IMR-90 (cell line): Measurements from ENCODE around the gene IGF2BP3. TPM values are rescaled to one million over a fixed set of nuclear protein-coding genes. Genes with fewer than 3 reads are reported as not detected.

ENCODE experiments used
- ATAC-seq: fragments of 200-7000 bp; cut with Tn5 transposase; 2 replicates; pipeline ENCODE4 v1.9.1; 2020; ENCODE audit warnings: low read depth, mild to moderate bottlenecking, moderate library complexity
- BruUV-seq: library from RNA; stranded (reverse); fragments of 400-500 nt; replicated peaks from 2 replicates; lab custom pipeline; 2021; lab: Mats Ljungman, UMichigan
- CTCF ChIA-PET: fragments of 300-600 bp; formaldehyde crosslinking; extraction: SDS; loops from one replicate; lab custom pipeline; 2021; ENCODE audit warnings: antibody characterized with exemption; lab: Yijun Ruan, JAX
- POLR2A ChIA-PET: fragments of 300-600 bp; sonication (Branson Sonifier 250); formaldehyde crosslinking; loops from one replicate; lab custom pipeline; 2022; ENCODE audit warnings: antibody characterized with exemption; ENCODE audit not compliant: unreplicated experiment; lab: Charles Lee
- DNase-seq: peaks from one replicate; pipeline ENCODE4 v3.0.0; 2013
- H2AFZ ChIP-seq: replicated peaks from 2 replicates; pipeline ENCODE3; 2013; ENCODE audit warnings: low read length, mild to moderate bottlenecking; ENCODE audit not compliant: poor library complexity
- H2AK5ac ChIP-seq: 2 replicates; pipeline ENCODE4 v1.6.1; 2013; ENCODE audit warnings: low read depth, low read length, inconsistent platforms
- H2AK9ac ChIP-seq: replicated peaks from 2 replicates; pipeline ENCODE3; 2013; ENCODE audit warnings: mild to moderate bottlenecking, low read depth, low read length, moderate library complexity; ENCODE audit not compliant: poor library complexity
- H2BK120ac ChIP-seq: 2 replicates; pipeline ENCODE4 v1.6.1; 2013; ENCODE audit warnings: low read depth, low read length, inconsistent platforms
- H2BK15ac ChIP-seq: 3 replicates; pipeline ENCODE4 v1.6.1; 2013; ENCODE audit warnings: low read depth, low read length, inconsistent platforms
- H2BK20ac ChIP-seq: 2 replicates; pipeline ENCODE4 v1.6.1; 2013; ENCODE audit warnings: low read depth, mild to moderate bottlenecking, inconsistent platforms, low read length, moderate library complexity
- H2BK5ac ChIP-seq: 2 replicates; pipeline ENCODE4 v1.6.1; 2013; ENCODE audit warnings: mild to moderate bottlenecking, low read depth, low read length, inconsistent platforms; ENCODE audit not compliant: poor library complexity, severe bottlenecking
- H3K14ac ChIP-seq: replicated peaks from 2 replicates; pipeline ENCODE4 v1.6.1; 2013; ENCODE audit warnings: low read depth, low read length, inconsistent platforms
- H3K18ac ChIP-seq: 2 replicates; pipeline ENCODE4 v1.6.1; 2013; ENCODE audit warnings: low read depth, low read length, control low read depth
- H3K23ac ChIP-seq: 2 replicates; pipeline ENCODE4 v1.6.1; 2013; ENCODE audit warnings: low read depth, low read length, inconsistent platforms
- H3K27ac ChIP-seq: 2 replicates; pipeline ENCODE4 v1.5.1; 2013; ENCODE audit warnings: mild to moderate bottlenecking, control low read depth, low read length; ENCODE audit not compliant: insufficient read depth
- H3K27me3 ChIP-seq: 2 replicates; pipeline ENCODE4 v1.6.1; 2013; ENCODE audit warnings: low read length; ENCODE audit not compliant: control insufficient read depth, insufficient read depth
- H3K36me3 ChIP-seq: 2 replicates; pipeline ENCODE4 v1.6.1; 2013; ENCODE audit warnings: low read length, mixed read lengths; ENCODE audit not compliant: control insufficient read depth, insufficient read depth
- H3K4ac ChIP-seq: 2 replicates; pipeline ENCODE4 v1.6.1; 2013; ENCODE audit warnings: low read depth, low read length, inconsistent platforms
- H3K4me1 ChIP-seq: 2 replicates; pipeline ENCODE4 v1.6.1; 2013; ENCODE audit warnings: low read length, mixed read lengths; ENCODE audit not compliant: control insufficient read depth, insufficient read depth
- H3K4me2 ChIP-seq: 2 replicates; pipeline ENCODE4 v1.6.1; 2013; ENCODE audit warnings: low read depth, mild to moderate bottlenecking, control low read depth, low read length, moderate library complexity
- H3K4me3 ChIP-seq: 2 replicates; pipeline ENCODE4 v1.5.1; 2013; ENCODE audit warnings: low read depth, mild to moderate bottlenecking, control low read depth, low read length, moderate library complexity; ENCODE audit not compliant: insufficient read depth
- H3K56ac ChIP-seq: 2 replicates; pipeline ENCODE4 v1.6.1; 2013; ENCODE audit warnings: low read length, inconsistent platforms; ENCODE audit not compliant: insufficient read depth; ENCODE audit errors: extremely low read depth
- H3K79me1 ChIP-seq, 2 experiments: 2 replicates each; pipeline ENCODE4 v1.6.1; 2013; ENCODE audit warnings: low read length in 2 of 2, inconsistent platforms in 1 of 2, low read depth in 1 of 2
- H3K9ac ChIP-seq: 2 replicates; pipeline ENCODE4 v1.6.1; 2013; ENCODE audit warnings: low read depth, low read length, control low read depth
- H3K9me1 ChIP-seq: 2 replicates; pipeline ENCODE4 v1.6.1; 2013; ENCODE audit warnings: low read length, inconsistent platforms; ENCODE audit not compliant: insufficient read depth
- H3K9me3 ChIP-seq: 2 replicates; pipeline ENCODE4 v1.6.1; 2013; ENCODE audit warnings: low read length; ENCODE audit not compliant: control insufficient read depth, insufficient read depth
- H4K20me1 ChIP-seq: 2 replicates; pipeline ENCODE4 v1.6.1; 2013; ENCODE audit warnings: low read length, inconsistent platforms; ENCODE audit not compliant: insufficient read depth
- H4K5ac ChIP-seq: 2 replicates; pipeline ENCODE4 v1.6.1; 2013; ENCODE audit warnings: mild to moderate bottlenecking, low read depth, low read length, control low read depth
- H4K8ac ChIP-seq, 2 experiments: 2 replicates each; pipeline ENCODE4 v1.6.1; 2013; ENCODE audit warnings: low read depth in 2 of 2, low read length in 2 of 2, control low read depth in 1 of 2, inconsistent platforms in 1 of 2
- H4K91ac ChIP-seq: 2 replicates; pipeline ENCODE4 v1.6.1; 2013; ENCODE audit warnings: low read depth, low read length, inconsistent platforms; ENCODE audit not compliant: insufficient read depth
- BHLHE40 ChIP-seq: fragments of 150-350 bp; IDR thresholded peaks from 2 replicates; pipeline ENCODE4 v1.6.1; 2016; ENCODE audit warnings: mild to moderate bottlenecking, low read depth, low read length
- CEBPB ChIP-seq: IDR thresholded peaks from 2 replicates; pipeline ENCODE4 v1.6.1; 2012; ENCODE audit warnings: low read depth, low read length, improper control_type of control experiment
- CHD1 ChIP-seq: IDR thresholded peaks from 2 replicates; pipeline ENCODE4 v1.6.1; 2012; ENCODE audit warnings: low read depth, low read length, improper control_type of control experiment
- ELK1 ChIP-seq: fragments of 150-350 bp; IDR thresholded peaks from 2 replicates; pipeline ENCODE4 v1.6.1; 2016; ENCODE audit warnings: low read depth, mild to moderate bottlenecking, low read length, moderate library complexity, borderline replicate concordance
- FOS ChIP-seq: fragments of 150-350 bp; IDR thresholded peaks from 2 replicates; pipeline ENCODE4 v1.6.1; 2016; ENCODE audit warnings: low read depth, low read length
- MAFK ChIP-seq: IDR thresholded peaks from 2 replicates; pipeline ENCODE4 v1.6.1; 2012; ENCODE audit warnings: low read depth, low read length, improper control_type of control experiment
- MAZ ChIP-seq: IDR thresholded peaks from 2 replicates; pipeline ENCODE4 v1.6.1; 2012; ENCODE audit warnings: low read depth, mild to moderate bottlenecking, low read length, improper control_type of control experiment, moderate library complexity, borderline replicate concordance
- MXI1 ChIP-seq: IDR thresholded peaks from 2 replicates; pipeline ENCODE4 v1.6.1; 2012; ENCODE audit warnings: low read depth, mild to moderate bottlenecking, low read length, moderate library complexity, borderline replicate concordance
- NFE2L2 ChIP-seq: fragments of 150-350 bp; IDR thresholded peaks from 2 replicates; pipeline ENCODE4 v1.6.1; 2016; ENCODE audit warnings: low read depth, mild to moderate bottlenecking, low read length
- RAD21 ChIP-seq: IDR thresholded peaks from 2 replicates; pipeline ENCODE4 v1.6.1; 2012; ENCODE audit warnings: low read length, improper control_type of control experiment
- RCOR1 ChIP-seq: IDR thresholded peaks from 2 replicates; pipeline ENCODE4 v1.6.1; 2012; ENCODE audit warnings: mild to moderate bottlenecking, low read length, improper control_type of control experiment; ENCODE audit not compliant: insufficient replicate concordance
- RFX5 ChIP-seq: IDR thresholded peaks from 2 replicates; pipeline ENCODE4 v1.8.0; 2012; ENCODE audit warnings: low read depth, mild to moderate bottlenecking, low read length, moderate library complexity
- SMC3 ChIP-seq: fragments of 150-350 bp; IDR thresholded peaks from 2 replicates; pipeline ENCODE4 v1.6.1; 2016; ENCODE audit warnings: low read depth, mild to moderate bottlenecking, antibody characterized with exemption, low read length, moderate library complexity
- WGBS, 2 experiments: methylation state at CpG; one replicate each; pipeline versions ENCODE4 v1.1.5 to v1.1.7; 2013; ENCODE audit warnings: missing lambda C conversion rate in 2 of 2; ENCODE audit not compliant: insufficient read length in 1 of 2; ENCODE audit errors: extremely low coverage in 2 of 2; 5-methylcytosine and 5-hydroxymethylcytosine counted together
- dilution Hi-C: fragments of 300-500 bp; cut with HindIII; formaldehyde crosslinking; loops from one replicate; pipeline ENCODE4 v1.14.3; 2018; ENCODE audit warnings: low sequenced_read_pairs; ENCODE audit not compliant: unreplicated experiment
- in situ Hi-C: fragments of 300-500 bp; cut with MboI; formaldehyde crosslinking; loops from 3 replicates; pipeline ENCODE4 v1.14.3; 2019; ENCODE audit warnings: low sequenced_read_pairs, inconsistent platforms, mixed read lengths
- intact Hi-C: fragments of 100-400 bp; cut with micrococcal nuclease; formaldehyde crosslinking; loops from 2 replicates; pipeline ENCODE4 v1.10.0; 2022
- polyA plus RNA-seq, 3 experiments: library from polyadenylated mRNA; depleted of rRNA; stranded (reverse); fragments of >200 nt; gene quantifications; 2 replicates each; pipeline ENCODE4 v1.2.3, GENCODE V29; 2012; ENCODE audit warnings: low replicate concordance in 1 of 3
- total RNA-seq: library from RNA; depleted of rRNA; stranded (reverse); fragments of >200 nt; gene quantifications from 2 replicates; pipeline ENCODE4 v1.2.3, GENCODE V29; 2012
- TF ChIP-seq, protein P1 (sequence below): conservative IDR thresholded peaks from 2 replicates; pipeline ENCODE4 v1.5.1; 2012; ENCODE audit warnings: mild to moderate bottlenecking, low read depth, low read length, improper control_type of control experiment

Gene IGF2BP3
- total and polyA plus RNA-seq, 2 of the 4 experiments (the other 2 are of a cell fraction): 50.9 to 59.3 TPM

DNA sequence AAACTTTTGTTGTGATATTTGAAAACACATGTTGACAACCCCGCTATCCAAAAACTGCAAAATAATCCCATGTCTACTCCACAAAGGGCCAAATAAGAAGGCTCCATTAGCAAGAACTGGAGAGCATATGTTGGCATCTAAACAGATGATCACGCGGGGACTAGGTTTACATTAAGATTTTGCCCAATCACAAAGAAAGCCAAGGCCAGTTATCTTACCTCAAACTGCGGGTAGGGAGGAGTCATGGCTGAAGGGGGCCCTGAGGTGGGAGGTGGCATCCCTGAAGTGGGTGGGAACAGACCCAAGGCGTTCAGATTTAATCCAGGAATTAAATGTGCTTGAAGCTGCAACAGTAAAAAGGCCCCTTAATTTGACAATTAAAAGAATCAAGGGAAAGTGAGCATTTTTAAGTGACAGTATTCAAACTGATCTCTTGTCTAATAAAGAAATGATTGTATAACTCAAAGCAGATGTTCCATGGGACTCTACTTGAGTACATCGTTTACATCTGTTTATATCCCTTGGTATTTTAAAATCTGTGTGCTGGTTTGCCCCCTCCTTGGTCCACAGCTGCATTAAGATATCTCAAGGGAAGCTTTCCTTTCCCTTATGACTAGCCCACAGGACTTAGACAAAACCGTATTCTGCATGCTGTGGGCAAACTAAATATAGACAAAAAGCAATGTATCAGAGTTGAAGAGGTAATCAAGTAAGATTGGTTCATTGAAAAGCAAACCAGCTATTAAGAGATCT, 128.3 kb downstream of the IGF2BP3 start:
- peak; percentile 67 for DNase-seq
- H3K9me1 ChIP-seq: peaks cover 12% of the 10 kb centered on the region
- no peak overlapping the region for H3K4me3 ChIP-seq
- in situ Hi-C loops: no loop called here
- WGBS, 2 experiments: no CpG with 5 or more reads among the region's 7 CpGs
- peak; percentile 58 for ATAC-seq
- peaks cover 23% of the 10 kb centered on the region for H3K4me1 ChIP-seq
- dilution Hi-C loops: no loop called here
- CTCF ChIA-PET: no interaction called here
- TF ChIP-seq MAZ (no peak), BHLHE40 (no peak), MAFK (no peak), FOS (no peak), RAD21 (no peak), MXI1 (no peak), SMC3 (no peak), NFE2L2 (no peak), RFX5 (no peak), ELK1 (no peak), RCOR1 (no peak), CEBPB (no peak), CHD1 (no peak)
- TF ChIP-seq, protein P1, sequence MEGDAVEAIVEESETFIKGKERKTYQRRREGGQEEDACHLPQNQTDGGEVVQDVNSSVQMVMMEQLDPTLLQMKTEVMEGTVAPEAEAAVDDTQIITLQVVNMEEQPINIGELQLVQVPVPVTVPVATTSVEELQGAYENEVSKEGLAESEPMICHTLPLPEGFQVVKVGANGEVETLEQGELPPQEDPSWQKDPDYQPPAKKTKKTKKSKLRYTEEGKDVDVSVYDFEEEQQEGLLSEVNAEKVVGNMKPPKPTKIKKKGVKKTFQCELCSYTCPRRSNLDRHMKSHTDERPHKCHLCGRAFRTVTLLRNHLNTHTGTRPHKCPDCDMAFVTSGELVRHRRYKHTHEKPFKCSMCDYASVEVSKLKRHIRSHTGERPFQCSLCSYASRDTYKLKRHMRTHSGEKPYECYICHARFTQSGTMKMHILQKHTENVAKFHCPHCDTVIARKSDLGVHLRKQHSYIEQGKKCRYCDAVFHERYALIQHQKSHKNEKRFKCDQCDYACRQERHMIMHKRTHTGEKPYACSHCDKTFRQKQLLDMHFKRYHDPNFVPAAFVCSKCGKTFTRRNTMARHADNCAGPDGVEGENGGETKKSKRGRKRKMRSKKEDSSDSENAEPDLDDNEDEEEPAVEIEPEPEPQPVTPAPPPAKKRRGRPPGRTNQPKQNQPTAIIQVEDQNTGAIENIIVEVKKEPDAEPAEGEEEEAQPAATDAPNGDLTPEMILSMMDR: no peak
- 0 out of 4 replicates have a peak overlapping the region, but pooled peaks have one; percentile 1 to 33 for H4K8ac ChIP-seq
- H2BK20ac ChIP-seq: peak overlapping the region; percentile 73; the same call in 1 of the 2 replicates
- H4K91ac ChIP-seq: peak overlapping the region; percentile 27; the same call in 1 of the 2 replicates
- peak overlapping the region; percentile 67; the same call in 1 of the 2 replicates for H3K4ac ChIP-seq
- H4K20me1 ChIP-seq: no peaks in the 10 kb centered on the region
- H2AFZ ChIP-seq: no peak overlapping the region
- H3K27ac ChIP-seq: peak overlapping the region; percentile 40; the same call in 1 of the 2 replicates
- H3K23ac ChIP-seq: no peak overlapping the region; the same call in 1 of the 2 replicates
- H2BK5ac ChIP-seq: peak overlapping the region; percentile 9
- no TSS peak for BruUV-seq
- peaks cover 24 to 65% of the 10 kb centered on the region in 2 experiments for H3K79me1 ChIP-seq
- H2AK5ac ChIP-seq: 0 out of 2 replicates have a peak overlapping the region, but pooled peaks have one; percentile 70
- H3K9me3 ChIP-seq: peaks cover 5% of the 10 kb centered on the region
- peak overlapping the region; percentile 88; the same call in 1 of the 3 replicates for H2BK15ac ChIP-seq
- no peaks in the 10 kb centered on the region for H3K27me3 ChIP-seq
- 0 out of 2 replicates have a peak overlapping the region, but pooled peaks have one; percentile 3 for H3K4me2 ChIP-seq
- no peak overlapping the region for H2AK9ac ChIP-seq
- no peak overlapping the region for H3K18ac ChIP-seq
- H3K36me3 ChIP-seq: peaks cover 28% of the 10 kb centered on the region
- POLR2A ChIA-PET: no interaction called here
- H4K5ac ChIP-seq: no peak overlapping the region
- H2BK120ac ChIP-seq: peak overlapping the region; percentile 55; the same call in 1 of the 2 replicates
- H3K9ac ChIP-seq: no peak overlapping the region
- intact Hi-C loops: no loop called here
- no peak overlapping the region for H3K56ac ChIP-seq
- no peak overlapping the region for H3K14ac ChIP-seq
